Type B pancreatic cell (in vitro differentiated cells): ENCODE results near the gene POU2F3. TPM values are rescaled to one million over a fixed set of nuclear protein-coding genes. Genes with fewer than 3 reads are reported as not detected.
A peak's percentile ranks its signal among the peaks of the same experiment; 100 is the strongest.

ENCODE experiments used
- DNase-seq: peaks from one replicate; pipeline ENCODE4 v3.0.0; 2021; ENCODE audit warnings: mixed read lengths; ENCODE audit not compliant: unreplicated experiment; ENCODE audit errors: extremely low spot score
- H3K27ac Mint-ChIP-seq: 2 replicates; pipeline ENCODE4 v1.8.0; 2021; ENCODE audit warnings: mild to moderate bottlenecking, mixed read lengths
- H3K27me3 Mint-ChIP-seq: 2 replicates; pipeline ENCODE4 v1.8.0; 2021; ENCODE audit warnings: mixed read lengths
- H3K36me3 Mint-ChIP-seq: 2 replicates; pipeline ENCODE4 v1.8.0; 2021; ENCODE audit warnings: mixed read lengths
- H3K4me1 Mint-ChIP-seq: one replicate; pipeline ENCODE4 v1.8.0; 2021; ENCODE audit warnings: mixed read lengths; ENCODE audit not compliant: unreplicated experiment
- H3K4me3 Mint-ChIP-seq: 2 replicates; pipeline ENCODE4 v1.8.0; 2021; ENCODE audit warnings: mild to moderate bottlenecking, mixed read lengths
- H3K9me3 Mint-ChIP-seq: 2 replicates; pipeline ENCODE4 v1.8.0; 2021; ENCODE audit warnings: mixed read lengths
- total RNA-seq: library from RNA; stranded (reverse); gene quantifications from 2 replicates; pipeline ENCODE4 v1.2.1, GENCODE V29; 2021; ENCODE audit warnings: low replicate concordance
- TF ChIP-seq, protein P1 (sequence below): fragments of 200-600 bp; sonication (generic); conservative IDR thresholded peaks from 2 replicates; pipeline ENCODE4 v1.5.0; 2021; ENCODE audit warnings: antibody characterized with exemption, mild to moderate bottlenecking

POU2F3 gene
- total RNA-seq, 1 donor from 2014 or later = 1.4 TPM

DNA sequence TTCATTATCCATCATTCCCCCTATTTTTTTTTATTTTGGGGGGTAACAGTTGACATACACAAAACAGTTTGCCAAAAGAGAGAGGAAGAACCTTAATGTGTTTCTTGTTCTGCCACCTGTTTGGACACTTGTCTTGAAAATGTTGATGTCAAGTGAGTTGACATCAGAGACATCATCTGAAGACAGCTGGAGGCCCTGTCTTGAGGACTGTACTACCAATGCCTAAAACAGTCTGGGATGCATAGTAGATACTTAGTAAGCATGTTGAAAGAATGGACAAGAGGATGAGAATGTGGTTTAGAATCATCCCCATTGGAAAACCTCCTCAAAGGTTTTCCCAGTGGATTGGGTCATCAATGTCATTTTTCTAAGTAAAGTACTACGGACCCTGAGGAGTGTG lies 93.9 kb downstream of the POU2F3 start:
- H3K36me3 Mint-ChIP-seq = peaks cover 5% of the 10 kb centered on the region
- TF ChIP-seq, protein P1, sequence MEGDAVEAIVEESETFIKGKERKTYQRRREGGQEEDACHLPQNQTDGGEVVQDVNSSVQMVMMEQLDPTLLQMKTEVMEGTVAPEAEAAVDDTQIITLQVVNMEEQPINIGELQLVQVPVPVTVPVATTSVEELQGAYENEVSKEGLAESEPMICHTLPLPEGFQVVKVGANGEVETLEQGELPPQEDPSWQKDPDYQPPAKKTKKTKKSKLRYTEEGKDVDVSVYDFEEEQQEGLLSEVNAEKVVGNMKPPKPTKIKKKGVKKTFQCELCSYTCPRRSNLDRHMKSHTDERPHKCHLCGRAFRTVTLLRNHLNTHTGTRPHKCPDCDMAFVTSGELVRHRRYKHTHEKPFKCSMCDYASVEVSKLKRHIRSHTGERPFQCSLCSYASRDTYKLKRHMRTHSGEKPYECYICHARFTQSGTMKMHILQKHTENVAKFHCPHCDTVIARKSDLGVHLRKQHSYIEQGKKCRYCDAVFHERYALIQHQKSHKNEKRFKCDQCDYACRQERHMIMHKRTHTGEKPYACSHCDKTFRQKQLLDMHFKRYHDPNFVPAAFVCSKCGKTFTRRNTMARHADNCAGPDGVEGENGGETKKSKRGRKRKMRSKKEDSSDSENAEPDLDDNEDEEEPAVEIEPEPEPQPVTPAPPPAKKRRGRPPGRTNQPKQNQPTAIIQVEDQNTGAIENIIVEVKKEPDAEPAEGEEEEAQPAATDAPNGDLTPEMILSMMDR = no peak
- no peak overlapping the region for H3K4me3 Mint-ChIP-seq
- no peak for DNase-seq
- no peaks in the 10 kb centered on the region for H3K9me3 Mint-ChIP-seq
- H3K27ac Mint-ChIP-seq = no peak overlapping the region
- peaks cover 8% of the 10 kb centered on the region for H3K4me1 Mint-ChIP-seq
- no peaks in the 10 kb centered on the region for H3K27me3 Mint-ChIP-seq

DNA sequence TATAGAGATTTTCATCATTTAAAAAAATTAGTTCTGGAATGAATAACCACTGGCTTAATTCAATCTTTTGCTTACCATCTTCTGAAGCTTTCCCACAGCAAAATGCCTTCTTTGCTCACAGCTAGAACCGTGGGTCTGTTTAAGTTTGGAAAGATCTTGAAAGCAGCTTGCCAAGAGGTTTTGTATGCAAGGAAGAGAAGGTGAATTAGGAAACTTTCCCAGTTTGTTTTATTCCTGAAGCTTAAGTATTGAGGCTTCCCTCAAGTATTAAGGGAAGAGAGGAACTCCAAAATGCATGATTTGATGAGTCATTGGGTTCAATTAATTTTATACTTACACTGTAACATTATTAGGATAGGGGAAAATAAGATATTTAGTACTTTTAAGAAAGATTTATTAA lies 94.4 kb downstream of the POU2F3 start:
- H3K4me1 Mint-ChIP-seq = peaks cover 10% of the 10 kb centered on the region
- H3K36me3 Mint-ChIP-seq = peaks cover 5% of the 10 kb centered on the region
- no peak overlapping the region for H3K27ac Mint-ChIP-seq
- H3K9me3 Mint-ChIP-seq = no peaks in the 10 kb centered on the region
- H3K27me3 Mint-ChIP-seq = no peaks in the 10 kb centered on the region
- no peak for DNase-seq
- TF ChIP-seq, protein P1 = no peak
- H3K4me3 Mint-ChIP-seq = no peak overlapping the region

DNA sequence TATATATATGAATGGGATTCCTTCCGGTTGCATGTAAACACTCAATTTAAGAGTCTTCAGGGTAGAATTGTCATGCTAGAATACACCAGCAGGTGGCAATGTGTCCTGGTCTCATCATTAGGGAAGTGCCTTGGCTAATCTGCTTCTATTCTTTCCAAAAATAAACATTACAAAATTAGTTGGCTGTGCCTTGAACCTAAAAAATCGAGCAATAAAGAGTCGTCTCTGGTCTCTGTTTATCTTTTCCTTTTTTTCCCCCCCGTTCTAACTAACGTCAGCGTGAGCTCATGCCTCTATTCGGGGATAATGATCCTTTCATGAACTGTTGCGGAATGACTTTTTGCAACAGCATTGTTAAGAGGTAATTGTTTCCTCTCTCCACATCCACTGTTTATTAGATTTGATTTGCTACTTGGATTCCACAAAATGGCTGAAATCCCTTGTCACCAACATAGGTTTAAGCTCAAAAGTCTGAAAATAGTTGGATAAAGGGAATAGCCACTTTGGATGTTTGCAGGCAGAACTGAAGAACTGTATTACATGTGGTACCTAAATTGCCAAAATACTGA lies 95.0 kb downstream of the POU2F3 start:
- H3K27ac Mint-ChIP-seq = peak overlapping the region; percentile 79
- peaks cover 4% of the 10 kb centered on the region for H3K36me3 Mint-ChIP-seq
- no peaks in the 10 kb centered on the region for H3K9me3 Mint-ChIP-seq
- H3K4me1 Mint-ChIP-seq = peaks cover 17% of the 10 kb centered on the region
- no peaks in the 10 kb centered on the region for H3K27me3 Mint-ChIP-seq
- DNase-seq = no peak
- TF ChIP-seq, protein P1 = peak; percentile 84
- peak overlapping the region; percentile 84 for H3K4me3 Mint-ChIP-seq

DNA sequence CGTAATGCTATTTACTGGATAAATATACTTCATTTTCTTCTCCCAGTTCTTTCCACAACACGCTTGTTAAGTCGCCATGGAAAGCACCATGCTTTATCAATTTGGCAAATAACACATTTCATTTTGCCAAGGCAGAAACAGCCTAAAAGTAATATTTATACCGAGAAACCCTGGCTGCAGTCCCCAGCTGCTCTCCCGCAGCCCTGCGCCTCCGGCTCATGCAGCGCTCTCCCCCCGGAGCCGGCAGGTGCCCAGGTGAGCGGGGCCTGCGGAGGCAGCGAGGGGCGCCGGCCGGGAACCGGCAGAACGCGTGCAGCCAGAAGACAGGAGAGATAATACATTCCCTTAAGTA lies 95.6 kb downstream of the POU2F3 start:
- H3K36me3 Mint-ChIP-seq = no peaks in the 10 kb centered on the region
- peak overlapping the region; percentile 79 for H3K27ac Mint-ChIP-seq
- peak overlapping the region; percentile 84 for H3K4me3 Mint-ChIP-seq
- H3K4me1 Mint-ChIP-seq = peaks cover 22% of the 10 kb centered on the region
- H3K9me3 Mint-ChIP-seq = no peaks in the 10 kb centered on the region
- no peak for DNase-seq
- H3K27me3 Mint-ChIP-seq = no peaks in the 10 kb centered on the region
- TF ChIP-seq, protein P1 = no peak

DNA sequence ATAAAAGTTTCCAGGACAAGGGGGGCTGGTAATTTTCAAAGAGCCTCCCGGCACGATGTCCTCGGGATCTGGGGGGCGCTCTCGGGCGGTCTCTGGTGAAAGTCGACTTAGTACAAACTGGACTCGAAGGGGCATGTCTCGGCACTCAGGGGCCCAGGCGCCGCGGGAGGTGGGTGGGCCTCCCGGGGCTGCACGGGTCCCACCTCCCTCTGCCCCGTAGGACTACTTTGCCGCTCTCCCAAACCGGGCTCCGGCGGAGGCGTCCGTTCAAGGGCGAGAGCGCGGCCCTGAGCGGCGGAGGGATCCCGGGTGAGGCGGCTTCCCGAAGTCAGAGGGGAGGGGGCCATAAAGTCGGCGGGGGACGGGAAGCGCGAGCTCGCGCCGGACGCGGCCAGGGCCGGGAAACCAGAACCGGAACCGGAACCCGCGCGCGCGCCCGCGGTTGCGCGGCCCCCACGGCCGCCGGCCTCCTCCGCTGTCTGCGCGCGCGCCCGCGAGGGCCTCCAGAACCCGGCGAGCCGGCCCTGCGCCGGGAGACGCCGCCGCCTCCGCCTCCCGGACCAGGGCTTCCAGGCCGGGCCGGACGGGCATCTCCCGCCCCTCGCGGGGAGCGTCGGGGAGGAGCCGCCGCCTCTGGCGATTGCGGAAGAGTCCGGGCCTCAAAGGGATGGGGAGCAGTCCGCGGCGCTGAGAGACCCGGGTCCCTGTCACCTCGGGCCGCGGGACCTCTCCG lies 96.1 kb downstream of the POU2F3 start, which contains the start of gene ARHGEF12:
Gene ARHGEF12, plus strand, starts transcription at position 506 of the 733 bp plus-strand sequence. CDS start 831 bp downstream, outside the sequence.
- no peaks in the 10 kb centered on the region for H3K36me3 Mint-ChIP-seq
- peak within 1 kb of the TSS; percentile 99 for H3K4me3 Mint-ChIP-seq
- no peaks in the 10 kb centered on the region for H3K9me3 Mint-ChIP-seq
- no peaks in the 10 kb centered on the region for H3K27me3 Mint-ChIP-seq
- peak; percentile 96 for DNase-seq
- H3K27ac Mint-ChIP-seq = peak within 1 kb of the TSS; percentile 92
- peaks cover 26% of the 10 kb centered on the region for H3K4me1 Mint-ChIP-seq
- TF ChIP-seq, protein P1 = peak; percentile 50
